Central memory CD8-positive, alpha-beta T cell (primary cell): ENCODE measurements around the gene HAPLN2.
"Not testable (repeated sequence)": the region's sequence is repeated elsewhere in the genome, so short reads cannot be mapped to it uniquely, and the experiment has no call there.

ENCODE experiments used
- ATAC-seq: fragments of 150-1000 bp; cut with Tn5 transposase; replicated peaks from 2 replicates; pipeline ENCODE4 v1.10.0; 2022; ENCODE audit warnings: mild to moderate bottlenecking, moderate FRiP score, moderate number of reproducible peaks; ENCODE audit not compliant: poor library complexity, severe bottlenecking; ENCODE audit errors: extremely low read depth
- DNase-seq, 2 donors: peaks; one replicate each; pipeline ENCODE4 v3.0.0; 2021; ENCODE audit warnings: low spot score in 2 of 2
- H3K27ac Mint-ChIP-seq: one replicate; pipeline ENCODE4 v1.8.0; 2022; ENCODE audit warnings: low read depth, mild to moderate bottlenecking, moderate library complexity, mixed read lengths
- H3K27me3 Mint-ChIP-seq: one replicate; pipeline ENCODE4 v1.8.0; 2022; ENCODE audit warnings: mixed read lengths
- H3K36me3 Mint-ChIP-seq: one replicate; pipeline ENCODE4 v1.8.0; 2022; ENCODE audit warnings: mild to moderate bottlenecking, moderate library complexity, mixed read lengths; ENCODE audit not compliant: insufficient read depth
- H3K4me1 Mint-ChIP-seq: one replicate; pipeline ENCODE4 v1.8.0; 2022; ENCODE audit warnings: mixed read lengths
- H3K4me3 Mint-ChIP-seq: one replicate; pipeline ENCODE4 v1.8.0; 2022; ENCODE audit warnings: mild to moderate bottlenecking, moderate library complexity, mixed read lengths
- H3K9me3 Mint-ChIP-seq: one replicate; pipeline ENCODE4 v1.8.0; 2022; ENCODE audit warnings: mixed read lengths

Gene HAPLN2

DNA sequence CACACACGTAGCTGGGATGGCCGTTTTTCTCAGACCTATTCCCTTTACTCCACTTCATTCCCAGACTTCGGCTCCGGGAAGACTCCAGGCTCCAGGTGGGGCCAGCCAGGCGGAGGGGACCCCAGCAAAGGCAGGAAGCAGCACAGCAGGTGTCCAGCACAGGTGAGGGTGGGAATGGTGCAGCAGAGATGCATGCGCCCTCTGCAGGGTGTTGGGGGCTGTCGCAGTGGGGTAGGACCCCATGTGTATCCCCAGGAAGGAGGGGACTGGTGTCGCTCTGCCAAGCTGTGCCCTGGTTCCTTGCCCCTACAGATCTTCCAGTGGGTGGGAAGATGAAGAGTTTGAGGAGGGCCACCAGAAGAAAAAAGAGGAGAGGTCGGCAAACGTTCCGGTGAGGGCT lies 34.4 kb upstream of the HAPLN2 start:
- DNase-seq (no peak), ATAC-seq (no peak)
- peaks cover 6% of the 10 kb centered on the region for H3K36me3 Mint-ChIP-seq
- no peaks in the 10 kb centered on the region for H3K9me3 Mint-ChIP-seq
- H3K27ac Mint-ChIP-seq, result no peak overlapping the region
- no peak overlapping the region for H3K4me3 Mint-ChIP-seq
- no peaks in the 10 kb centered on the region for H3K27me3 Mint-ChIP-seq
- H3K4me1 Mint-ChIP-seq, result peaks cover 35% of the 10 kb centered on the region

DNA sequence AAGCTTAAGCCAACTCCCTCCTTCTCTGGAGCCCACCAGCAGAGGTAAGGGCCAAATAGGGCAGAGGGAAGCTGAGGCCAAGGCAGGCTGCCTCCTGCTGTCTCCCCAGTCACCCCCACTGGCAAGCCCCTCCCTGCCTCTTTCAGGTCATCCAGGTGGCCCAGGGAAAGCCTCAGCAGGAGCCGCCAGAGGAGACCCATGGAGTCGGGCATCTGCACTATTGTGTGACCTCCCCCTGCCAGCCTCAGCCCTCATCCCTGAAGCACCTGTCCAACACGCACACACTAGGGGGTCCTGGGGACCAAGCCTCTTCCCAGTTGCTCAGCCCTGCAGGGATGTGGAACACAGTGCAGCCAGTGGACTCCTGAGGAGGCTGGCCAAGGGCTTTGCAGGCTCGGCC lies 32.9 kb upstream of the HAPLN2 start:
- ATAC-seq, result no peak

GRCh38 chr1:156586892-156587477 lies 32.2 kb upstream of the HAPLN2 start:
- Mint-ChIP-seq H3K27me3 (no peaks in the 10 kb centered on the region), H3K27ac (no peak overlapping the region), H3K9me3 (no peaks in the 10 kb centered on the region), H3K4me1 (peaks cover 34% of the 10 kb centered on the region), H3K4me3 (no peak overlapping the region), H3K36me3 (peaks cover 4% of the 10 kb centered on the region)
- ATAC-seq (no peak), DNase-seq (no peak)

More for the DNA sequence above, 32.9 kb upstream of the HAPLN2 start:
- H3K4me3 Mint-ChIP-seq, result no peak overlapping the region
- H3K36me3 Mint-ChIP-seq, result peaks cover 6% of the 10 kb centered on the region
- no peak for DNase-seq
- no peak overlapping the region for H3K27ac Mint-ChIP-seq
- no peaks in the 10 kb centered on the region for H3K9me3 Mint-ChIP-seq
- no peaks in the 10 kb centered on the region for H3K27me3 Mint-ChIP-seq
- H3K4me1 Mint-ChIP-seq, result peaks cover 37% of the 10 kb centered on the region

DNA sequence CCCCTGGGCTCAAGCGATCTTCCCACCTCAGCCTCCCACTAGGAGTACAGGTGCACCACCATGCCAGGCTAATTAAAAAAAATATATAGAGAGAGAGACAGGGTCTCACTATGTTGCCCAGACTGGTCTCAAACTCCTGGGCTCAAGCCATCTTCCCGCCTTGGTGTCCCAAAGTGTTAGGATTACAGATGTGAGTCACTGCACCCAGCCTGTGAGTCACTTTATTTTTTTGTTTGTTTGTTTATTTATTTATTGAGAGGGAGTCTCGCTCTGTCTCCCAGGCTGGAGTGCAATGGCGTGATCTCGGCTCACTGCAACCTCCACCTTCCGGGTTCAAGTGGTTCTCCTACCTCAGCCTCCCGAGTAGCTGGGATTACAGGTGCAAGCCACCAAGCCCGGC lies 31.3 kb upstream of the HAPLN2 start:
- DNase-seq, ATAC-seq, H3K4me3 Mint-ChIP-seq, H3K36me3 Mint-ChIP-seq, H3K9me3 Mint-ChIP-seq, H3K27me3 Mint-ChIP-seq, H3K27ac Mint-ChIP-seq: not testable (repeated sequence)
- peaks cover 30% of the 10 kb centered on the region for H3K4me1 Mint-ChIP-seq

- ATAC-seq, result no peak
- no peak for DNase-seq
- Mint-ChIP-seq H3K9me3 (no peaks in the 10 kb centered on the region), H3K27ac (no peak overlapping the region), H3K4me1 (peaks cover 22% of the 10 kb centered on the region), H3K36me3 (peaks cover 8% of the 10 kb centered on the region), H3K4me3 (no peak overlapping the region), H3K27me3 (no peaks in the 10 kb centered on the region)
Observed at GRCh38 chr1:156589546-156589945, 29.7 kb upstream of the HAPLN2 start.

DNA sequence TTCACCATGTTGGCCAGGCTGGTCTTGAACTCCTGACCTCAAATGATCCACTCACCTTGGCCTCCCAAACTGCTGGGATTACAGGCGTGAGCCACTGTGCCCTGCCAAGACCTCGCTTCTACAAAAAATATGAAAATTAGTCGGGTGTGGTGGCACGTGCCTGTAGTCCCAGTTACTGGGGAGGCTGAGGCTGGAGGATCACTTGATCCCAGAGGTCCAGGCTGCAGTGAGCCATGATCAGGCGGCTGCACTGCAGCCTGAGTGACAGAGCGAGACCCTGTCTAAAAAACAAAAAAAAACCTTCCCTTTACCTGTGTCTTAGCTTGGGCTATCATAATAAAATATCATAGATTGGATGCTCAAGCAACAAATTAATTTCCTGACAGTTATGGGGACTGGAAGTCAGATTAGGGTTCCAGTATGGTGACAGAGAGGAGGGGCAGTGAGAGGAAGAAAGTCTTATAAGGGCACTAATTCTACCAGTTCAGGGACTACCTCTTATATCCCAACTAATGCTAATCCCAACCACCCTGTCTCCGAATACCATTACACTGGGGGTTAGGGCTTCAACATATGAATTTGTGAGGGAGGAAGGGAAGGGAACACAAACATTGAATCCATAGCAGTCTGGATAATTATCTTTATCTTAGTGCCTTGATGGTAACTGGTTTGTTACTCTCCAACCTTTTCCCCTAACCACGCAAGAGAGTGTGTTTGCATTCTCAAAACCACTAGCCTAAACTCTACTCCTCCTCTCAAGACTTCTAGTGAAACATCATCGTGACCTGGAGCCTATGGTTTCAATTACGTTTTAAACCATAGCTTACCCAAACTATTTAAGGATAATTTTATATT lies 28.7 kb upstream of the HAPLN2 start:
- Mint-ChIP-seq H3K27me3 (no peaks in the 10 kb centered on the region), H3K36me3 (peaks cover 12% of the 10 kb centered on the region), H3K4me3 (peak overlapping the region; percentile 76), H3K4me1 (peaks cover 25% of the 10 kb centered on the region), H3K27ac (peak overlapping the region; percentile 67), H3K9me3 (no peaks in the 10 kb centered on the region)
- no peak for DNase-seq
- no peak for ATAC-seq

DNA sequence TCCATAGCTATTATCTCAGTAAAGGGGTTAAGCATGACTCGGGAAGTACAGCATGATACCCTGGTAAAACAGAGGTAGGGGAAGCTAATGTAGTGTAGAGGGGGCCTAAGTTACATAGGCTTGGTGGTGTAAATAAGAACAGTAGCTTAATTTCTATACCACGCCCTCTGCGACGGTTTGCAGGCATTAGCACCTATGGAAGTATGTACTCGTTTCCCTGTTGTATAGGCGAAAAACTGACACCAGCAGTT lies 28.1 kb upstream of the HAPLN2 start:
- Mint-ChIP-seq H3K4me3 (peak overlapping the region; percentile 76), H3K9me3 (no peaks in the 10 kb centered on the region), H3K4me1 (peaks cover 23% of the 10 kb centered on the region), H3K36me3 (peaks cover 14% of the 10 kb centered on the region), H3K27me3 (no peaks in the 10 kb centered on the region), H3K27ac (peak overlapping the region; percentile 67)
- peak; percentile 35 for ATAC-seq
- DNase-seq, result no peak

DNA sequence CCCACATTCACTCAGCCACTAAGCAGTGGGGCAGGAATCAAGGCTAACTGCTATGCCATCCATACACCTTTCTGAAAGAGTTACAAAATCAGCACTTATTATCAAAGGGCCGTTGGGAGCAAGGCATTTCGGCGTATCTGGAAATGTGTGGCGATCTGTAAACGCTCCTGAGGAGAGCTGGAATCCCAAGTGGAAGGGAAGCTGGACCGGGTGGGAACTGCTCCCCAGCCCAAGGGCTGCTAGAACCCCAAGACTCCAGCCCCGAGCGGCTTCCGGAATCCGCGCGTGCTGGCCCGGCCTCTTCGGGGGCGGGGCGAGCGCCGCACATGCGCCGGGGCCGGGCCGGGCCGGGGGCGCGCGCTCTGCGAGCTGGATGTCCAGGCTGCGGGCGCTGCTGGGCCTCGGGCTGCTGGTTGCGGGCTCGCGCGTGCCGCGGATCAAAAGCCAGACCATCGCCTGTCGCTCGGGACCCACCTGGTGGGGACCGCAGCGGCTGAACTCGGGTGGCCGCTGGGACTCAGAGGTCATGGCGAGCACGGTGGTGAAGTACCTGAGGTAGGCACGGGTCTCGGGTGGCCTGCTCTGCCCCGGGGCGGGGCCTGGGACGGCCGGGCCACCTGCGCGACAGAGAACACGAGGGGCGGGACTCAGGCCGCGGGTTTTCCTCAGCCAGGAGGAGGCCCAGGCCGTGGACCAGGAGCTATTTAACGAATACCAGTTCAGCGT lies 27.6 kb upstream of the HAPLN2 start, which contains the start of gene NAXE:
Gene NAXE (plus strand): TSS at position 345 of the 726 bp plus-strand sequence. CDS start 29 bp downstream, at position 374.
- Mint-ChIP-seq H3K4me3 (peak within 1 kb of the TSS; percentile 76), H3K4me1 (peaks cover 23% of the 10 kb centered on the region), H3K27me3 (no peaks in the 10 kb centered on the region), H3K36me3 (peaks cover 16% of the 10 kb centered on the region), H3K27ac (peak within 1 kb of the TSS; percentile 76), H3K9me3 (no peaks in the 10 kb centered on the region)
- DNase-seq, result peak in 1 of 2 donors; percentile 29
- ATAC-seq, result peak; percentile 94

DNA sequence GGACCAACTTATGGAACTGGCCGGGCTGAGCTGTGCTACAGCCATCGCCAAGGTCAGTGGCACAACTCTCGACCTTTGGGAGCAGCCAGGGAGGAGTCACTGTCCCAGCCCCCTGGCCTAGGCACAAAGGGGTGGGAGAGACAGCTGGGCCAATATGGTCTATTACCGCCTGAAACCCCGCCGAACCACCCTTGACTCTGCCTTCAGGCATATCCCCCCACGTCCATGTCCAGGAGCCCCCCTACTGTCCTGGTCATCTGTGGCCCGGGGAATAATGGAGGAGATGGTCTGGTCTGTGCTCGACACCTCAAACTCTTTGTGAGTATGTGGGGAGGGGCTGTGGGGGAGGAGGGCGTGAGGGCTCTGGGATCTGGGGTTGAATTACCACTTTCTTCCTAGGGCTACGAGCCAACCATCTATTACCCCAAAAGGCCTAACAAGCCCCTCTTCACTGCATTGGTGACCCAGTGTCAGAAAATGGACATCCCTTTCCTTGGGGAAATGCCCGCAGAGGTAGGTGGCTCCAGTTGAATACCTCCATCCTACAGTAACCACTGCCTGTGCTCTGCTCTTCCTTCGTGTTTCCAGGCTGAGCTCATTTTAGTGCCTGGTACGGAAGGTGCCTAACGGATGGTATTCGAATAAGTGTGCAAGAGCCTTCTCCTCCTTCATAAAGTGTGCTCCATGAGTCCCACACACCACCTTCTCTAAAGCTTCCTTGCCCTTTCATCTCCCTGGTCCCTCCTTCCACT lies 26.9 kb upstream of the HAPLN2 start:
- H3K36me3 Mint-ChIP-seq, result peaks cover 21% of the 10 kb centered on the region

GRCh38 chr1:156592910-156593660 lies 26.1 kb upstream of the HAPLN2 start:
- Mint-ChIP-seq H3K36me3 (peaks cover 23% of the 10 kb centered on the region), H3K4me1 (peaks cover 23% of the 10 kb centered on the region), H3K27me3 (no peaks in the 10 kb centered on the region), H3K27ac (peak overlapping the region; percentile 76), H3K4me3 (peak overlapping the region; percentile 76), H3K9me3 (no peaks in the 10 kb centered on the region)
- ATAC-seq, result no peak
- no peak for DNase-seq

More for the DNA sequence above, 26.9 kb upstream of the HAPLN2 start:
- ATAC-seq (no peak), DNase-seq (no peak)
- H3K4me3 Mint-ChIP-seq, result peak overlapping the region; percentile 76
- peak overlapping the region; percentile 76 for H3K27ac Mint-ChIP-seq
- H3K27me3 Mint-ChIP-seq, result no peaks in the 10 kb centered on the region
- H3K9me3 Mint-ChIP-seq, result no peaks in the 10 kb centered on the region
- peaks cover 23% of the 10 kb centered on the region for H3K4me1 Mint-ChIP-seq

DNA sequence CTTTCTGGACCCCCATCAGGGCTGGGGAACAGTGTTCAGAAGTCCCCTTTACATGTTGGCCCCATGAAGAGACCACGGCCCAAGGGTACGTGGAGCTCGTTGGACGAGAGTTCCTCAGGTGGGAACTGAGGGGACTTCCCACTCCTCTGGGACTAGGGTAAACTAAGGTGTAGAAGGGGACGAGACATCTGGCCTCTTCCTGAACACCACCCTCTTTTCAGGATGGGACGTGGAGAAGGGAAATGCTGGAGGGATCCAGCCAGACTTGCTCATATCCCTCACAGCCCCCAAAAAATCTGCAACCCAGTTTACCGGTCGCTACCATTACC lies 25.6 kb upstream of the HAPLN2 start:
- DNase-seq, result no peak
- peaks cover 28% of the 10 kb centered on the region for H3K4me1 Mint-ChIP-seq
- no peaks in the 10 kb centered on the region for H3K27me3 Mint-ChIP-seq
- ATAC-seq, result no peak
- H3K27ac Mint-ChIP-seq, result no peak overlapping the region
- no peak overlapping the region for H3K4me3 Mint-ChIP-seq
- no peaks in the 10 kb centered on the region for H3K9me3 Mint-ChIP-seq
- peaks cover 27% of the 10 kb centered on the region for H3K36me3 Mint-ChIP-seq

DNA sequence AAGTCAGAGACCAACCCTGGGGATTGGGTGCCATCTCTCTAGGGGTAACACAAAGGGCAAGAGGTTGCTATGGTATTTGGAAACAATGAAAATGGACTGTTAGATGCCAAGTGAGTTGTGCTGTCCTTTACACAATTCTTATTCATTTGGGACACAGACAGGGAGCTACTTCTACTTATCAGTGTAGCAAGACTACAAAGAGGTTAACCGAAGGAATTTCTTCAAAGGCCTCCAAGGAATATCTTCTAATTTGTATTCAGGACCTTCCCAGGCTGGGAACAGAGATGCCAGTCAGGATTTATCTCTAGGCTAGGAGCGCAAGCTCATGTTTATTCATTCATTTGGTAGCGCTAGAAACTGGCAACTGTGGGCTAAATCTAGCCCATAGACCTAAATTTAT lies 25.0 kb upstream of the HAPLN2 start:
- Mint-ChIP-seq H3K36me3 (peaks cover 28% of the 10 kb centered on the region), H3K4me1 (peaks cover 30% of the 10 kb centered on the region), H3K27ac (no peak overlapping the region), H3K27me3 (no peaks in the 10 kb centered on the region), H3K9me3 (no peaks in the 10 kb centered on the region), H3K4me3 (no peak overlapping the region)
- DNase-seq, result no peak
- no peak for ATAC-seq
